GM18868 (cell line): ENCODE measurements around the gene P2RY2.

Experiments used
- ATAC-seq: cut with Tn5 transposase; IDR thresholded peaks from one replicate; pipeline ENCODE4 v1.9.1; 2021; ENCODE audit warnings: mild to moderate bottlenecking, moderate library complexity; ENCODE audit not compliant: unreplicated experiment

The P2RY2 gene

GRCh38 chr11:73203790-73204189, 14.3 kb upstream of the P2RY2 start:
- no peak for ATAC-seq

- no peak for ATAC-seq
Measured at GRCh38 chr11:73204711-73205121, 13.4 kb upstream of the P2RY2 start.

- no peak for ATAC-seq
Measured at GRCh38 chr11:73205661-73206343, 12.3 kb upstream of the P2RY2 start.

- ATAC-seq = no peak
Measured at GRCh38 chr11:73206801-73207200, 11.3 kb upstream of the P2RY2 start.

- ATAC-seq = no peak
Measured at GRCh38 chr11:73209892-73210291, 8.2 kb upstream of the P2RY2 start.

- ATAC-seq = no peak
Measured at GRCh38 chr11:73210916-73211667, 7.0 kb upstream of the P2RY2 start.

- no peak for ATAC-seq
Measured at GRCh38 chr11:73213196-73214143, 4.6 kb upstream of the P2RY2 start.

GRCh38 chr11:73215191-73216134, 2.6 kb upstream of the P2RY2 start:
- no peak for ATAC-seq

- ATAC-seq = no peak
Measured at GRCh38 chr11:73216465-73216864, 1.6 kb upstream of the P2RY2 start.

- ATAC-seq = no peak
Measured at GRCh38 chr11:73217131-73217809, 811 bp upstream of the P2RY2 start.

GRCh38 chr11:73217810-73218105, 323 bp upstream of the P2RY2 start:
- ATAC-seq = no peak

GRCh38 chr11:73218830-73219215, 742 bp downstream of the P2RY2 start:
- ATAC-seq = no peak

GRCh38 chr11:73219396-73220285, 1.6 kb downstream of the P2RY2 start:
- ATAC-seq = no peak

GRCh38 chr11:73221451-73221850, 3.4 kb downstream of the P2RY2 start:
- no peak for ATAC-seq

- no peak for ATAC-seq
Measured at GRCh38 chr11:73221996-73222395, 3.9 kb downstream of the P2RY2 start.

GRCh38 chr11:73223998-73224730, 6.1 kb downstream of the P2RY2 start:
- ATAC-seq = no peak

- ATAC-seq = no peak
Measured at GRCh38 chr11:73225001-73225686, 7.1 kb downstream of the P2RY2 start.

- ATAC-seq = no peak
Measured at GRCh38 chr11:73225851-73226250, 7.8 kb downstream of the P2RY2 start.
